ENCODE results near the gene KRT222.
A peak's percentile ranks its signal among the peaks of the same experiment; 100 is the strongest.

Gene KRT222

GRCh38 chr17:40666331-40666730 is 1.4 kb upstream of the KRT222 start:
- in situ Hi-C loops (cut with MboI; ENCODE audit: low pct_unique_long_range_greater_than_20kb, low sequenced_read_pairs) = no loop called here

GRCh38 chr17:40663252-40663651 is 1.7 kb downstream of the KRT222 start:
- in situ Hi-C loops (cut with MboI; ENCODE audit: low pct_unique_long_range_greater_than_20kb, low sequenced_read_pairs) = no loop called here
- no peak for DNase-seq

More at GRCh38 chr17:40666331-40666730, 1.4 kb upstream of the KRT222 start:
- no peak for DNase-seq

GRCh38 chr17:40659911-40660310 is 5.1 kb downstream of the KRT222 start:
- in situ Hi-C loops (cut with MboI; ENCODE audit: low pct_unique_long_range_greater_than_20kb, low sequenced_read_pairs) = no loop called here
- DNase-seq = no peak

GRCh38 chr17:40658396-40658795 is 6.6 kb downstream of the KRT222 start:
- in situ Hi-C loops (cut with MboI; ENCODE audit: low pct_unique_long_range_greater_than_20kb, low sequenced_read_pairs) = no loop called here
- no peak for DNase-seq

- in situ Hi-C loops (cut with MboI; ENCODE audit: low pct_unique_long_range_greater_than_20kb, low sequenced_read_pairs) = no loop called here
- no peak for DNase-seq
Measured at GRCh38 chr17:40651939-40652338, 13.0 kb downstream of the KRT222 start.

- in situ Hi-C loops (cut with MboI; ENCODE audit: low pct_unique_long_range_greater_than_20kb, low sequenced_read_pairs) = no loop called here
- no peak for DNase-seq
Measured at GRCh38 chr17:40648384-40648968, 16.5 kb downstream of the KRT222 start.

GRCh38 chr17:40647624-40648383 is 17.2 kb downstream of the KRT222 start, which contains the start of gene SMARCE1:
Gene SMARCE1, minus strand, starts transcription at chr17:40647818. Its CDS starts 2,016 bp downstream, at chr17:40645802.
- in situ Hi-C loops (cut with MboI; ENCODE audit: low pct_unique_long_range_greater_than_20kb, low sequenced_read_pairs) = no loop called here

GRCh38 chr17:40646791-40647623 is 18.0 kb downstream of the KRT222 start:
- peak; percentile 74 for DNase-seq
- in situ Hi-C loops (cut with MboI; ENCODE audit: low pct_unique_long_range_greater_than_20kb, low sequenced_read_pairs) = no loop called here

More at GRCh38 chr17:40647624-40648383, 17.2 kb downstream of the KRT222 start, which contains the start of gene SMARCE1:
- DNase-seq = peak; percentile 78

GRCh38 chr17:40645943-40646342 is 19.0 kb downstream of the KRT222 start:
- in situ Hi-C loops (cut with MboI; ENCODE audit: low pct_unique_long_range_greater_than_20kb, low sequenced_read_pairs) = no loop called here
- no peak for DNase-seq

GRCh38 chr17:40645291-40645690 is 19.7 kb downstream of the KRT222 start:
- DNase-seq = no peak

GRCh38 chr17:40637931-40638330 is 27.0 kb downstream of the KRT222 start:
- no peak for DNase-seq
- in situ Hi-C loops (cut with MboI; ENCODE audit: low pct_unique_long_range_greater_than_20kb, low sequenced_read_pairs) = no loop called here

More at GRCh38 chr17:40645291-40645690, 19.7 kb downstream of the KRT222 start:
- in situ Hi-C loops (cut with MboI; ENCODE audit: low pct_unique_long_range_greater_than_20kb, low sequenced_read_pairs) = no loop called here

GRCh38 chr17:40633871-40634270 is 31.1 kb downstream of the KRT222 start:
- no peak for DNase-seq
- in situ Hi-C loops (cut with MboI; ENCODE audit: low pct_unique_long_range_greater_than_20kb, low sequenced_read_pairs) = no loop called here

GRCh38 chr17:40632216-40632615 is 32.8 kb downstream of the KRT222 start:
- DNase-seq = no peak
- in situ Hi-C loops (cut with MboI; ENCODE audit: low pct_unique_long_range_greater_than_20kb, low sequenced_read_pairs) = no loop called here

- DNase-seq = no peak
- in situ Hi-C loops (cut with MboI; ENCODE audit: low pct_unique_long_range_greater_than_20kb, low sequenced_read_pairs) = no loop called here
Measured at GRCh38 chr17:40629842-40630241, 35.1 kb downstream of the KRT222 start.

GRCh38 chr17:40625311-40625710 is 39.7 kb downstream of the KRT222 start:
- no peak for DNase-seq
- in situ Hi-C loops (cut with MboI; ENCODE audit: low pct_unique_long_range_greater_than_20kb, low sequenced_read_pairs) = no loop called here

- DNase-seq = no peak
- in situ Hi-C loops (cut with MboI; ENCODE audit: low pct_unique_long_range_greater_than_20kb, low sequenced_read_pairs) = no loop called here
Measured at GRCh38 chr17:40623419-40624210, 41.4 kb downstream of the KRT222 start.

GRCh38 chr17:40622509-40622928 is 42.5 kb downstream of the KRT222 start:
- DNase-seq = peak; percentile 89

GRCh38 chr17:40621578-40621977 is 43.4 kb downstream of the KRT222 start:
- in situ Hi-C loops (cut with MboI; ENCODE audit: low pct_unique_long_range_greater_than_20kb, low sequenced_read_pairs) = no loop called here

More at GRCh38 chr17:40622509-40622928, 42.5 kb downstream of the KRT222 start:
- in situ Hi-C loops (cut with MboI; ENCODE audit: low pct_unique_long_range_greater_than_20kb, low sequenced_read_pairs) = no loop called here

GRCh38 chr17:40621019-40621418 is 44.0 kb downstream of the KRT222 start:
- in situ Hi-C loops (cut with MboI; ENCODE audit: low pct_unique_long_range_greater_than_20kb, low sequenced_read_pairs) = no loop called here

More at GRCh38 chr17:40621578-40621977, 43.4 kb downstream of the KRT222 start:
- DNase-seq = no peak

More at GRCh38 chr17:40621019-40621418, 44.0 kb downstream of the KRT222 start:
- DNase-seq = no peak
